Endodermal cell (in vitro differentiated cells): Measurements from ENCODE around the gene CAMTA1. TPM values are rescaled to one million over a fixed set of nuclear protein-coding genes. Genes with fewer than 3 reads are reported as not detected.

Source experiments
- DNase-seq: peaks from one replicate; pipeline ENCODE4 v3.0.0-alpha.2; 2017
- H3K27ac ChIP-seq: 2 replicates; pipeline ENCODE4 v1.5.1; 2013; ENCODE audit warnings: mild to moderate bottlenecking, low read depth, low read length, moderate library complexity
- H3K27me3 ChIP-seq: 2 replicates; pipeline ENCODE4 v1.6.1; 2013; ENCODE audit warnings: mild to moderate bottlenecking, low read length, moderate library complexity; ENCODE audit not compliant: insufficient read depth, control insufficient read depth, poor library complexity, severe bottlenecking
- H3K36me3 ChIP-seq: 2 replicates; pipeline ENCODE4 v1.7.0; 2013; ENCODE audit warnings: mild to moderate bottlenecking, low read length, moderate library complexity; ENCODE audit not compliant: control insufficient read depth, insufficient read depth
- H3K4me1 ChIP-seq: one replicate; pipeline ENCODE4 v1.7.0; 2013; ENCODE audit warnings: low read length; ENCODE audit not compliant: control insufficient read depth, insufficient read depth
- H3K4me3 ChIP-seq: 2 replicates; pipeline ENCODE4 v1.5.1; 2013; ENCODE audit warnings: mild to moderate bottlenecking, low read length, moderate library complexity
- H3K9ac ChIP-seq: 2 replicates; pipeline ENCODE4 v1.6.1; 2013; ENCODE audit warnings: mild to moderate bottlenecking, low read length, moderate library complexity; ENCODE audit not compliant: poor library complexity, severe bottlenecking; ENCODE audit errors: extremely low read depth
- H3K9me3 ChIP-seq: 2 replicates; pipeline ENCODE4 v1.6.1; 2013; ENCODE audit warnings: mild to moderate bottlenecking, low read length, moderate library complexity; ENCODE audit not compliant: control insufficient read depth
- H3K27ac Mint-ChIP-seq: 2 replicates; pipeline ENCODE4 v1.8.0; 2020; ENCODE audit warnings: mixed read lengths
- H3K27me3 Mint-ChIP-seq: 2 replicates; pipeline ENCODE4 v1.8.0; 2021; ENCODE audit warnings: mild to moderate bottlenecking, mixed read lengths; ENCODE audit not compliant: insufficient read depth
- H3K36me3 Mint-ChIP-seq: 2 replicates; pipeline ENCODE4 v1.8.0; 2020; ENCODE audit warnings: low read depth, mixed read lengths
- H3K4me1 Mint-ChIP-seq: 2 replicates; pipeline ENCODE4 v1.8.0; 2020; ENCODE audit warnings: mixed read lengths
- H3K4me3 Mint-ChIP-seq: 2 replicates; pipeline ENCODE4 v1.8.0; 2020; ENCODE audit warnings: mild to moderate bottlenecking, moderate library complexity, mixed read lengths
- H3K9me3 Mint-ChIP-seq: 2 replicates; pipeline ENCODE4 v1.8.0; 2020; ENCODE audit warnings: mild to moderate bottlenecking, mixed read lengths
- WGBS, 2 experiments: methylation state at CpG; one replicate each; pipeline versions ENCODE4 v1.1.5 to v1.1.7; 2013; ENCODE audit warnings: missing lambda C conversion rate in 2 of 2, mixed read lengths in 1 of 2; ENCODE audit not compliant: insufficient coverage in 1 of 2, insufficient read length in 1 of 2; 5-methylcytosine and 5-hydroxymethylcytosine counted together
- total RNA-seq, 2 donors: library from RNA; stranded (reverse); fragmentation: NEBNext Ultra II Directional in 1 of 2; extraction: Animal tissue kit (Norgen Biotek cat#: 25700) in 1 of 2; gene quantifications; 2 replicates in 1 of 2; 3 replicates in 1 of 2; pipeline ENCODE4 v1.2.1, GENCODE V29; 2021
- TF ChIP-seq, protein P1 (sequence below): fragments of 200-600 bp; sonication (generic); conservative IDR thresholded peaks from 2 replicates; pipeline ENCODE4 v1.5.0; 2021; ENCODE audit warnings: antibody characterized with exemption, mild to moderate bottlenecking

CAMTA1 gene
- total RNA-seq, 2 donors from 2014 or later = 123 to 137 TPM

GRCh38 chr1:7247158-7247557 lies 461.9 kb downstream of the CAMTA1 start:
- no peaks in the 10 kb centered on the region for H3K27me3 ChIP-seq
- Mint-ChIP-seq H3K27ac (no peak overlapping the region), H3K36me3 (no peaks in the 10 kb centered on the region), H3K27me3 (no peaks in the 10 kb centered on the region), H3K9me3 (peaks cover 9% of the 10 kb centered on the region), H3K4me1 (no peaks in the 10 kb centered on the region), H3K4me3 (no peak overlapping the region)
- H3K9ac ChIP-seq = no peak overlapping the region
- H3K9me3 ChIP-seq = no peaks in the 10 kb centered on the region
- no peaks in the 10 kb centered on the region for H3K4me1 ChIP-seq
- no peaks in the 10 kb centered on the region for H3K36me3 ChIP-seq
- TF ChIP-seq, protein P1, sequence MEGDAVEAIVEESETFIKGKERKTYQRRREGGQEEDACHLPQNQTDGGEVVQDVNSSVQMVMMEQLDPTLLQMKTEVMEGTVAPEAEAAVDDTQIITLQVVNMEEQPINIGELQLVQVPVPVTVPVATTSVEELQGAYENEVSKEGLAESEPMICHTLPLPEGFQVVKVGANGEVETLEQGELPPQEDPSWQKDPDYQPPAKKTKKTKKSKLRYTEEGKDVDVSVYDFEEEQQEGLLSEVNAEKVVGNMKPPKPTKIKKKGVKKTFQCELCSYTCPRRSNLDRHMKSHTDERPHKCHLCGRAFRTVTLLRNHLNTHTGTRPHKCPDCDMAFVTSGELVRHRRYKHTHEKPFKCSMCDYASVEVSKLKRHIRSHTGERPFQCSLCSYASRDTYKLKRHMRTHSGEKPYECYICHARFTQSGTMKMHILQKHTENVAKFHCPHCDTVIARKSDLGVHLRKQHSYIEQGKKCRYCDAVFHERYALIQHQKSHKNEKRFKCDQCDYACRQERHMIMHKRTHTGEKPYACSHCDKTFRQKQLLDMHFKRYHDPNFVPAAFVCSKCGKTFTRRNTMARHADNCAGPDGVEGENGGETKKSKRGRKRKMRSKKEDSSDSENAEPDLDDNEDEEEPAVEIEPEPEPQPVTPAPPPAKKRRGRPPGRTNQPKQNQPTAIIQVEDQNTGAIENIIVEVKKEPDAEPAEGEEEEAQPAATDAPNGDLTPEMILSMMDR = no peak
- H3K27ac ChIP-seq = no peak overlapping the region
- H3K4me3 ChIP-seq = no peak overlapping the region
- 92 to 93% methylated on average over 6 of the region's 6 CpGs for WGBS, 2 experiments
- DNase-seq = no peak

- Mint-ChIP-seq H3K9me3 (peaks cover 9% of the 10 kb centered on the region), H3K36me3 (no peaks in the 10 kb centered on the region), H3K27me3 (no peaks in the 10 kb centered on the region), H3K27ac (no peak overlapping the region), H3K4me3 (no peak overlapping the region), H3K4me1 (no peaks in the 10 kb centered on the region)
- Histone ChIP-seq H3K9ac (no peak overlapping the region), H3K27me3 (no peaks in the 10 kb centered on the region), H3K27ac (peak overlapping the region; percentile 59), H3K36me3 (no peaks in the 10 kb centered on the region), H3K9me3 (no peaks in the 10 kb centered on the region), H3K4me3 (no peak overlapping the region), H3K4me1 (no peaks in the 10 kb centered on the region)
- TF ChIP-seq, protein P1 = no peak
- peak; percentile 25 for DNase-seq
- 77 to 90% methylated on average over 14 to 22 of the region's 22 CpGs for whole genome bisulfite sequencing, 2 experiments
Measured at GRCh38 chr1:7247791-7248548, 462.7 kb downstream of the CAMTA1 start.

- TF ChIP-seq, protein P1 = no peak
- 93 to 95% methylated on average over 11 to 13 of the region's 13 CpGs for WGBS, 2 experiments
- peak; percentile 15 for DNase-seq
- no peak overlapping the region for H3K4me3 ChIP-seq
- no peaks in the 10 kb centered on the region for H3K4me1 ChIP-seq
- no peaks in the 10 kb centered on the region for H3K4me1 Mint-ChIP-seq
- no peaks in the 10 kb centered on the region for H3K36me3 ChIP-seq
- no peak overlapping the region for H3K27ac Mint-ChIP-seq
- no peaks in the 10 kb centered on the region for H3K9me3 ChIP-seq
- no peak overlapping the region for H3K27ac ChIP-seq
- H3K27me3 Mint-ChIP-seq = no peaks in the 10 kb centered on the region
- no peak overlapping the region for H3K9ac ChIP-seq
- H3K4me3 Mint-ChIP-seq = no peak overlapping the region
- H3K27me3 ChIP-seq = no peaks in the 10 kb centered on the region
- H3K36me3 Mint-ChIP-seq = no peaks in the 10 kb centered on the region
- H3K9me3 Mint-ChIP-seq = peaks cover 2% of the 10 kb centered on the region
Measured at GRCh38 chr1:7248549-7249199, 463.4 kb downstream of the CAMTA1 start.
